ENCODE results near the gene LPAR6.

DNA sequence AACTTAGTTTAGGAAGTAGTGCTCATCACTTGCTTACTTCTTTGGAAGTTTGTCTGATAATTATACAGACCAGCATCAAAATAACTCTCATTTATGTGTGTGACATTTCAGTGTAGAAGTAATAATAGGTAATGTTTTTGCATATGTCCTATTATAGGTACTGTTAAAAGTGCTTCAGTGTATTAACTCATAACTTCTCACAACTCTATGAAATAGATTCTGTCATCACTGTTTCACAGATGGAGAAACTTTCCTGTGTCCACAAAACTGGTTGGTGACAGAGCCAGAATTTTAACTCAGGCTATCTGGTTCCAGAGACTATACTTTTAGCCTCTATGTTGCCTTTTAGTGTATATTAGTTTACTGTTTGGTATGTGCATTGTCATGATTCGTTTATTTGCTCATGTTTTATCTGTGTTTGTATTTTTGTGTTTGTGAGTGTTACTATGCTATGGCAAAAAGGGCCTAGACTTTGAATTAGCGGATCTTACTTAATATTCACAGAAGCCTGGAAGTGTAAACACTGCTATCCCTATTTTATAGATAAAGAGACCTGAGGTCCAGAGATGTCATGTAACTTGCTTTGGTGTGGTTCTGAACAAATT lies 12.7 kb downstream of the LPAR6 start:
- no peak for TF ChIP-seq EP300 (IDR thresholded peaks at IDR 0.05)
- no peak for TF ChIP-seq POLR2A (IDR thresholded peaks at IDR 0.05)
- TF ChIP-seq, protein P1, sequence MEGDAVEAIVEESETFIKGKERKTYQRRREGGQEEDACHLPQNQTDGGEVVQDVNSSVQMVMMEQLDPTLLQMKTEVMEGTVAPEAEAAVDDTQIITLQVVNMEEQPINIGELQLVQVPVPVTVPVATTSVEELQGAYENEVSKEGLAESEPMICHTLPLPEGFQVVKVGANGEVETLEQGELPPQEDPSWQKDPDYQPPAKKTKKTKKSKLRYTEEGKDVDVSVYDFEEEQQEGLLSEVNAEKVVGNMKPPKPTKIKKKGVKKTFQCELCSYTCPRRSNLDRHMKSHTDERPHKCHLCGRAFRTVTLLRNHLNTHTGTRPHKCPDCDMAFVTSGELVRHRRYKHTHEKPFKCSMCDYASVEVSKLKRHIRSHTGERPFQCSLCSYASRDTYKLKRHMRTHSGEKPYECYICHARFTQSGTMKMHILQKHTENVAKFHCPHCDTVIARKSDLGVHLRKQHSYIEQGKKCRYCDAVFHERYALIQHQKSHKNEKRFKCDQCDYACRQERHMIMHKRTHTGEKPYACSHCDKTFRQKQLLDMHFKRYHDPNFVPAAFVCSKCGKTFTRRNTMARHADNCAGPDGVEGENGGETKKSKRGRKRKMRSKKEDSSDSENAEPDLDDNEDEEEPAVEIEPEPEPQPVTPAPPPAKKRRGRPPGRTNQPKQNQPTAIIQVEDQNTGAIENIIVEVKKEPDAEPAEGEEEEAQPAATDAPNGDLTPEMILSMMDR (IDR thresholded peaks at IDR 0.05), result no peak
